GM19351 (cell line): ENCODE measurements around the gene DIDO1.

ENCODE experiments used
- ATAC-seq: cut with Tn5 transposase; IDR thresholded peaks from one replicate; pipeline ENCODE4 v1.9.1; 2021; ENCODE audit warnings: mild to moderate bottlenecking, moderate library complexity; ENCODE audit not compliant: unreplicated experiment

DIDO1 gene

DNA sequence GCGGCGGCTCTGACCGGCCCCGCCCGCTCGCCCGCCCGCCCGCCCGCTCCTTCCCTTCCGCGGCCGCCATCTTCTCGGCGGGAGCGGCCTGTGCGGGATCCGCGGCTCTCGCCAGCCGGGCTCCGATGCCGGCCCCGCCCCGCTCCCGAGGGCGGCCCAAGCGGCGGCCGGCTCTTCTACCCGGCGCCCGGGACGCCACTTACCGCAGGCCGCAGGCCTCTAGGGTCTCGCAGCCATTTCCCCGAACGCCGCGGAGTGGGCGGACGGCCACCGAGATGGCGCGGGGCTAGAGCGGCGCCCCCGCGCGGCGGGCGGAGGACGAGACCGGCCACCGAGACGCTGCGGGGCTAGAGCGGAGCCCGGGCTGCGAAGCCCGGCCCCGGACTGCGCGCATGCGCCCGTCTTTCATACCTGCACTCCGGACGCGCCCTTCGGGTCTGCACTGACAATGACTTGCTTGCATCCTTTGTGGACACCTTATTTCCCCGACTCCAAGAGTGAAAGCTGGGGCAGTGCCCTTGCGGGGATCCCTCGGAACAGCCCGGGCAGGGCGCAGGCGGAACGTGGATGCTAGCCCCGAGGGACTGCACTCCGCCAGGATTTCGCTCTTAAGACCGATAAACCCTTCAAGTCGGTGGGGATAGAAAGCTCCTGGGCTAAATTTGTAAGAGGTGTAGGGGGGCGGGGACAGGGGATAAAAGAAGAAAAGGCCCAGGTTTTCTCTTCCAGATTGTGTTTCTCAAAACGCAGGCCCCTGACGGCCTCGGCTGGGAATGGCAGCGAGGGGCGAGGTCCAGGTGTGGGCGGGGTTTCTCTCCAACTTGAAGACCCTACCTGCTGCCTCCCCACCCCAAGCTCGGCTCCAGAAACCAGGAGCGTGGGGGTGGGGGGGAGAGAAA, at the start of gene DIDO1:
TSS of gene DIDO1 (minus strand) at position 277 of the 899 bp plus-strand sequence.
- ATAC-seq: peak; percentile 72

DNA sequence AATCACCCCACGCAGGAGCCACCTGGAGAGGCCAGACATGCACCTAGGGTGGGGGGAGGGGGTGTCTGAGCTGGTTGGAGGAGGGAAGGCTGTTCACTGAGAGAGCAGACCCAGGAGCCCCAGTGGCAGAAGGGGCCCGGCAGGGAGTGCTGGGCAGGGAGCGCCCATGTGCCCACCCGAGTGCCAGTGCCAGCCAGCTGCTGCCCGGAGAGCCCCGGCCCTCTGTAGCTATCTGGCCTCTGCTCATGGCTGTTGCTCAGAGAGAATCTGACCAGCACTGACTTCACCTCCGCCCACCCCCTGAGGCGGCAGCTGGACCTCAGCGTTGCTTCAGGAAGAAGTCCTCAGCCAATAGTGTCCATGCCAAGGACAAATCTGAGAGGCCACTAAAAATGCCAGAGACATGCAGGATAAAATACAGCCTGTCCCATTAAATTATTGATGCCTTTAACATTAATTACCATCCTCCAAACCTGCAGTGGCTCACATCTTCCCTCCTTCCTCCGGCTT, 49.0 kb upstream of the DIDO1 start:
- no peak for ATAC-seq

DNA sequence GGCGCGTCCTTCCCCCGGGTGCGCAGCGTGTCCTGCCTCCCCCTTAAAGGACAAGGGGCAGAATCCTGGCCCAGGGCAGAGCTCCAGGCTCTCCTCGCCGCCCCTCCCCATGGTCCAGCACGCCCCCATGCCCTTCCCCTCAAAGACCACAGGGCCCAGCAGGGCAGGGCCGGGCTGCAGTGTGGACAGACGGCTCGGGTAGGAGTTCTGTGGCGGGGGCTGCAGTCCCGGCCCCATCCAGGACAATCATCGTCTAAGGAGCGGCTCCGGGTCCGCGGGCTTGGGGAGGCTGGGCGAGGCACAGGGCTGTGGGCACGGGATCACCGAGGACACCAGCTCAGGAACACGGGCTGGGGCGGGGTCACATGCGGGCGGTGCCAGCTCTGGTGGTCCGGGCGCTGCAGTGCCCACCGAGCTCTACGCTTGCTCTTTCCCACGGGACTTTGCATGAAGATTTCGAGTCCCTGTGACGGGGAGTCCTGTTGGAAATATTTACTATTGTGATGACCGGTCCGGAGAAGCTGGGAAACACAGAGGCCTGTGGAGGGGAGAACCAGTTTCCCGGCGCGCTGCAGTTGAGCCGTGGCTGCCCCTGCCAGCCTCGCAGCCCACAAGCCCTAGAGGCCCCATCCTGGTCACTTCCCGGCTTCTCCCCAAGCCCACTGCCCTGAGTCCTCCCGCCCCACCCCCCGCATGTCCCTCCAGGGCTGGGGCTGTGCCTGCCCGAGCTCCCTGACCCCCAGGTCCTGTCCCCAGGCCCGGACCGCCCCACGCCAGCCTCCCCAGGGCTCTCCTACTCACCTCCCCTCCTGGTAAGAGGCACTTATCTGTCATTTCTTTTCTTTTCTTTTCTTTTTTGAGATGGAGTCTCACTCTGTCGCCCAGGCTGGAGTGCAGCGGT, 46.8 kb upstream of the DIDO1 start:
- ATAC-seq: no peak

DNA sequence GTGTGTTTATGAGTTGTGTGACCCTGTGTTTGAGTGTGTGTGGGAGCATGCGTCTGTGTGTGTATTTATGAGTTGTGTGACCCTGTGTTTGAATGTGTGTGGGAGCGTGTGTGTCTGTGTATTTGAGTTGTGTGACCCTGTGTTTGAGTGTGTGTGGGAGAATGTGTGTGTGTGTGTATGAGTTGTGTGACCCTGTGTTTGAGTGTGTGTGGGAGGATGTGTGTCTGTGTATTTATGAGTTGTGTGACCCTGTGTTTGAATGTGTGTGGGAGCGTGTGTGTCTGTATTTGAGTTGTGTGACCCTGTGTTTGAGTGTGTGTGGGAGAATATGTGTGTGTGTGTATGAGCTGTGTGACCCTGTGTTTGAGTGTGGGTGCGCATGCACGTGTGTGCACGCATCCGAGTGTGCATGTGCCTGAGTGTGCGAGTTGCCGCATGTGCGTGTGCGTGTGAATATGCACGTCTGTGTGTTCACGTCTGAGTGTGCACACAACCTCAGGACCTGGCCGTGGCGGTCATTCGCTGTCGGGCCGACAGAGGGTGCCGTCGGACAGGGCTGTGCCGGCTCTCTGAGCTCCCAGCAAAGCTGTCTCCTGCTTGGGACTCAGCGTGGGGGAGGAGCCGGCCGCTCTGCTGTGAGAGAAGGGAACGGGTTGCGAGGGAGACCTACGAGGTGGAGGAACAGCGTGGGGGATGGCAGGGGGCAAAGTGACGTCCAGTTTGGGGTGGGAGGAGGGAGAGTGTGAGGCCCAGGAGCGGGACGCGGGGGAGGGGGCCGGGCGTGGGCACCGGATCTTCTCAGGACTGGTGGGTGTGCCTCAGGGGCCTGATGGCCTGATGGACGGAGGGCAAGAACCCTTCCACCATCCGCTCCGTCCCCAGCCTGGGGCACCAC, 45.9 kb upstream of the DIDO1 start:
- peak; percentile 79 for ATAC-seq

DNA sequence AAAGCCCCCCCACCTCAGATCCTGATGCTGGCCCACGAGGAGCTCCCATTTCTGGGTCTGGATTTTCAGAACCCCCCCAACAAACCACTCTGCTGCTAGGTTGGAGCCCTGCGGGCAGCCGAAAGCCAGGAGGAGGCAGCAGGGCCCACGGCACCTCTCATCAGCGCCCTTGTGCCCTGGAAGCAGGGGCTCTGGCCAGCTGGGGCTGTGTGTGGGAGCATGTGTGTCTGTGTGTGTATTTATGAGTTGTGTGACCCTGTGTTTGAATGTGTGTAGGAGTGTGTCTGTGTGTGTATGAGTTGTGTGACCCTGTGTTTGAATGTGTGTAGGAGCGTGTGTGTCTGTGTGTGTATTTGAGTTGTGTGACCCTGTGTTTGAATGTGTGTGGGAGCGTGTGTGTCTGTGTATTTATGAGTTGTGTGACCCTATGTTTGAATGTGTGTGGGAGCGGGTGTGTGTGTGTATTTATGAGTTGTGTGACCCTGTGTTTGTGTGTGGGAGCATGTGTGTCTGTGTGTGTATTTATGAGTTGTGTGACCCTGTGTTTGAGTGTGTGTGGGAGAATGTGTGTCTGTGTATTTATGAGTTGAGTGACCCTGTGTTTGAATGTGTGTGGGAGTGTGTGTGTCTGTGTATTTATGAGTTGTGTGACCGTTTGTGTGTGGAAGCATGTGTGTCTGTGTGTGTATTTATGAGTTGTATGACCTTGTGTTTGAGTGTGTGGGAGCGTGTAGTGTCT, 45.1 kb upstream of the DIDO1 start:
- ATAC-seq: no peak

DNA sequence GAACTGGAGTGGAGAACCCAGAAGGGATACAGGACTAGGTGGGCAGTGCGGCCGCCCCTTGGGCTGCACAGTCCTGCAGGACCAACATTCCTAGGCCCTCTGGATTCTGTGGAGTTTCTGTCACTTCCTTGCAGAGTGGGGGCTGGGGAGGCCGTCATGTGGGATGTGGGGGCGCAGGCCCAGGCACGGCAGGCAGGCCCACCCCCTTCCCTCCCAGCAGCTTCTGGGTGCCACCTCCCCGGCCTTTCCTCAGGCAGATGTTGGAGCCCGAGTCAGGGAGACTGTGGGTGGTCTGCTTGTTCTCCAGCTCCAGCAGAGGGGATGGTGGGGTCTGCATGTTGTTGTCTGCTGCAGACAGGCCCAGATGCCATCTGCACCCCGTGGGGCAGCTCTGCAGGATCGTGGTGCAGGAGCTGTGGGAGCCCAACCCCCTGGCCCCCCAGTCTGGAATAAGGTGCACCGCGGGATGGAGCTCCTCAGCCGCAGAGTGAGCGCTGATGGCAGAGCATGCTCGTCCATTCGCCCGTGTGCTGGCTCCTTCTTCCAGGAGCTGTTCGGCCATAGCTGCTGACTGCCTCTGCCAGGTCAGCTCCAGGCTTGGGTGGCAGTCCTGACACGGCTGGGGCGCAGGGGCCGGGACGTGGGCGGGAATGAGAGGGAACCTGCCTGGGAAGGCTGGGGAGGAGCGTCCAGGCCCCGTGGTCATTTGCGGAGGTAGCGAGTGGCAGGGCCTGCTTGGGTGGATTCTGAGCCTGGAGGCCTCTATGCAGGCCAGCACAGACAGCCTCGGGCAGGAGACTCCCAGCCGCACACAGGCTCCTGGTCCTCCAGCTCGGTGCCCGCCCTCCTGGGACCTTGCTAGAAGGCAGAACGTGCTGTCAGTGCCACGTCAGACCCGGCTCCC, 44.3 kb upstream of the DIDO1 start:
- no peak for ATAC-seq

DNA sequence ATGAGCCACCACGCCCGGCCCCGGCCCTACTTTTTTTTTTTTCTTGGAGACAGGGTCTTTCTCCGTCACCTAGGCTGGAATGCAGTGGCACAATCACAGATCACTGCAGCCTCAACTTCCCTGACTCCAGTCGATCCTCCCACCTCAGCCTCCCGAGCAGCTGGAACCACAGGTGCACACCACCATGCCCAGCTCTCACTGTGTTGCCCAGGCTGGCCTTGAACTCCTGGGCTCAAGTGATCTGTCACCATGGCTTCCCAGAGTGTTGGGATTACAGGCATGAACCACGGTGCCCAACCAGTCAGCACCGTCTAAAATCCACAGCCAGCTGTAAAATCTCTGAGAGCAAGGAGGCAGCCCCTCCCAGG, 43.6 kb upstream of the DIDO1 start:
- no peak for ATAC-seq

DNA sequence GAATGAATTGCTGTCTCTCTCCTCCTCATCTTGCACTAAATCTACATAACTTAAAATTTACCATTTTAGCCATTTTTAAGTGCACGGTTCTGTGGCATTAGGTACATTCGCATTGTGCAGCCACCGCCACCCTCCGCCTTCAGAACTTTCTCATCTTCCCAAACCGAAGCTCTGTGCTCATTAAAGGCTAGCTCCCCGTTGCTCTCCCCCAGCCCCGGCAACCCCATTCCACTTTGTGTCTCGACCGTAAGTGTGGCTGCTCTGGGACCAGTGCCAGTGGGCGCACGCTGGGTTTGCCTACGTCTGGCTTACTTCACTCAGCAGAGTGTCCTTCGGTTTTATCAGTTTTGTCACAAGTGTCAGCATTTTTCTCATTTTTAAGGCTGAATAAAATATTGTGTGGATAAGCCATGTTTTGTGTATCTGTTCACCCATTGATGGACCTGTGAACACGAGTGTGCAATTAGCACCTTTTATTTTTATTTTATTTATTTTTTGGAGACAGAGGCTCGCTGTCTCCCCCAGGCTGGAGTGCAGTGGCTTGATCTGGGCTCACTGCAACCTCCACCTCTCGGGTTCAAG, 43.0 kb upstream of the DIDO1 start:
- ATAC-seq: no peak

DNA sequence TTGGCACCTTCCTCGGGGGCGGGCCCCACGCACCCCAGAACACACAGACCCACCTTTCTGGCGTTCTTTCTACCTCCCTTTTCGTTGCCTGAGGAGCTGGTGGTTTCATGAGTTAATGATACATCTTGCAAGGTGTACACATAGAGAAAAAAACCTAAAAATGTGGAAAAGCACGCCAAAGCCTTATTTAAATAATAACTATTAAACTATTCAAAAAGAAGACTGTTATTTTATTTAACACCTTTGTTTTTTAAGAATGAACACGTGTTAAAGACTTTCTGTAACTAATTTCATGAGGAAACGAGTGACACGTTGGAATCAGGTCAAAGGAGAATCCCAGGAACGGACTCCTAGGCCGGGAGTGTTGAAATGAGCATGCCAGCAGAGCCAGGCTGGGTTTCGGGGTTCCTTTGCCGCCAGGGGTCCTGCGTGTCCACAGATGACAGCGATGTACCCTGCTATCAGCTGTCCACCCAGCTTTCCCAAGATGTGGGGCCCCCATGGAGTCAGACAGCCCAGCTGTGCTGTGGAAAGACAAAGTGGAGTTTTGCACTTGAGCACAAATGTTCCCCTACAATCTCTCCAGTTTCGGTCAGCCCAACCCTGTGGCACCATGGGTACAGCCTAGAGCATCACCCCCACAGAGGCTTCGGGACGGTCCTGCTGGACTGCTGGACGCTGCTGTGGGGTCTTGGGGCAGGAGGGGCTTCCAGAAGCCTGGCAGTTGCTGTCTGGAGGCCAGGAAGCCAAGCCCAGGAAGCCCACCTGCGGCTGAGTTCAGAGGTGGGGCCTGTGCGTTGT, 42.3 kb upstream of the DIDO1 start:
- no peak for ATAC-seq

DNA sequence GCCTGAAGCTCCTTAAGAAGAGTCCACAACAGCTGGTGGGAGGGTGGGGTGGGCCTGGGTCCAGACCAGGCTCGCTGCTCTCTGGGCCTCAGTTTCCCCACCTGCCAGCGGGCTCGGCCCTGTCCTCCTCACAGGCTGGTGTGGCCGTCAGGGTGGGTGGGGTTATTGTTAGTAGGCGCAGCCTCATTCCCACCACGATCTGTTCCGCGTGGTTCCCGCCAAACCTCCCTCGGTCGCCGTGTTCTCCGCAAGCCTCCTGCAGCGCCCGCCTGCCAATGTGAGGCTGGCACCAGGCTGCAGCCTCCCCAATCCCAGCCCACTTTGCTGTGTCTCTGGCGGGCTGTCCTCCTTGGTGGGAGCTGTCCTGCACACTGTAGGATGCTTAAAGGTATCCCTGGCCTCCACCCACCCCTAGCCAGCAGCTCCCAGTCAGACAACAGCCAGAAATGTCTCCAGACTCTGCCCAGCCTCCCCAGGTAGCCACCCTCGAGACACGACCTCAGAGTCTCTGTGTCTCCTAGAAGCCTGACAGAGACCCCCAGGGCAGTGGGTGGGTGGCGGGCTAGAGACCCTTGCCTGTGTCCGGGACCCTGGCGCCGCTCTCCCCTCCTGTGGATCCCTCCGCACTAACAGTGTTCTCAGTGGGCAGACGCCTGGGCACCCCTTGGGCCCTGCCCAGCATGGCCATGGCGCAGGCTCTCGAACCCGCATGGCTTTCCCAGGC, 41.5 kb upstream of the DIDO1 start:
- no peak for ATAC-seq

DNA sequence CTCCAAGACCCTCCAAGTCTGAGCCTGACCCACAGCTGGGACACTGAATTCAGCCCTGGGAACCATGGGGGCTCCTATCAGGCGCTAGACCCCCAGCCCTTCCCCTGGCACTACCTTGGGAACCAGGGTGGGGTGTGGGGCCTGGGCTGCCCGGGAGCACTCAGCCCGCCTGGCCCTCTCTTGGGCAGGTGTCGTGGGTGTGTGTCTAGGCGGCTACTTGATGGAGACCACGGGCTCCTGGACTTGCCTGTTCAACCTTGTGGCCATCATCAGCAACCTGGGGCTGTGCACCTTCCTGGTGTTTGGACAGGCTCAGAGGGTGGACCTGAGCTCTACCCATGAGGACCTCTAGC, 40.8 kb upstream of the DIDO1 start:
- no peak for ATAC-seq

DNA sequence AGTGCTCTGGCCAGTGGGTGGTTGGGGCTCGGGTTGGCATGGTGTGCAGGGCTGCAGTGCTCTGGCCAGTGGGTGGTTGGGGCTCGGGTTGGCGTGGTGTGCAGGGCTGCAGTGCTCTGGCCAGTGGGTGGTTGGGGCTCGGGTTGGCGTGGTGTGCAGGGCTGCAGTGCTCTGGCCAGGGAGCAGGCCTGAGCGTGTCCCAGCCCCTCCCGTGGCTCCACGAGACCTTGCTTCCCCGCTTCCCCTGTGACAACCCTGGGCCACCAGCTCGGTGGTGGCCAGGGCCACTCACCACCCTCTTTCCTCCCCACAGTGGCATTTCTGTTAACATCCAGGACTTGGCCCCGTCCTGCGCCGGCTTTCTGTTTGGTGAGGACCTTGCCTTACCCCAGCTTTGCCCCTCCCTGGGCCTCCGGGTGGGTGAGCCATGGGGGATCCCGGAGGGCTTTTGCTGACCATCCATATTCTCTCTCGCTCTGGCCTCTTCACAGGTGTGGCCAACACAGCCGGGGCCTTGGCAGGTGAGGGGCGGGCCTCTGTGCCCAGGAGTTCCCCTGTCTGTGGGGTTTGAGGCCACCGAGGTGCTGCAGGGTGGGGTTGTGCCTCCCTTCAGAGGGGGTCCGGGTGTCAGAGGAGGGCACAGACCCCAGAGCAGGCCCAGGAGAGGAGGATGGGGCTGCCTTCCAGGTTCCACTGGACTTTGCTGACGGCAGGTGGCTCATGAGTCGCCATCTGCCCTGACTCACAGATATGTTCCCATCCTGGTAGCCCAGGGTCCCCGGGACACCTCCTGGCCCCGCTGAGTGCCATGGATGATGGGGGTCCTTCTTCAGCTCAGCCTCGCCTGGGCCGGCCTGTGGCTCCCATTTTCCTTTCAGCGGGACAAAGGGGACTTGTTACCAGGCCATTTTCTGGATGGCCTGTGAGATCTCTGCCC, 40.2 kb upstream of the DIDO1 start:
- ATAC-seq: no peak

DNA sequence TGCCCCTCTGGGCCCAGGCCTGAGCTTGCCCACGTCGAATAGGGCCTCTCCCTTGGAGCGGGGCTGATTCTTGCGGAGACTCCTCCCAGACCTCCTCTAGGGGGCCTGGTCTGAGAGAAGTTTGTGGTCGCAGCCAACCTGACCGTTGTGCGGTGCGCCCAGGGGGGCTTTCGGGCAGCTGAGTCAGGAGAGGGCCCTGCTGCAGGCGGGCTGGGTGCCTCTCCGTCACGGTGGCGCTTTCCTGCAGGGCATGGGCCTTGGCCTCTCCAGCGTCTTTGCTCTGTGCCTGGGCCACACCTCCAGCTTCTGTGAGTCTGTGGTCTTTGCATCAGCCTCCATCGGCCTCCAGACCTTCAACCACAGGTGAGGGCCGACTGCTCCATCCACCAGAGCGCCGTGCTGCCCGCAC, 39.1 kb upstream of the DIDO1 start:
- ATAC-seq: no peak

DNA sequence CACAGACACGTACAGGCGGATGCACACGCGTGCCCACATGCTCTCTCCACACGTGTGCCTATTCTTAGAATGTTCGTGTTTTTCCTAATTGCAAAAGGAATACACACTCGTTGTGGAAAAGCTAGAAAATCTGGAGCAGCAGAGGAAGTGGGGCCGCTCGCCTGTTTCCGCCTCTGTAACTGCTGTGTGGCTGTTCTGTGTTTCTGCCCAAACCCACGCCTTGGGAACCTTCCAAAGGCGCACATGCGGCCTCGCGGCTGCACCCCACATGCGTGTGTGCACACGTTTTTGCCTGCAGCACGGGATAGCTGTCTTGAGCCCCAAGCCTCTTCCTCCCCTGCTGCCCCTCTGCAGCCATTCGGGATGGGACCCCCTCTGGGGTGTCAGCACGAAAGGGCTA, 38.4 kb upstream of the DIDO1 start:
- ATAC-seq: no peak

DNA sequence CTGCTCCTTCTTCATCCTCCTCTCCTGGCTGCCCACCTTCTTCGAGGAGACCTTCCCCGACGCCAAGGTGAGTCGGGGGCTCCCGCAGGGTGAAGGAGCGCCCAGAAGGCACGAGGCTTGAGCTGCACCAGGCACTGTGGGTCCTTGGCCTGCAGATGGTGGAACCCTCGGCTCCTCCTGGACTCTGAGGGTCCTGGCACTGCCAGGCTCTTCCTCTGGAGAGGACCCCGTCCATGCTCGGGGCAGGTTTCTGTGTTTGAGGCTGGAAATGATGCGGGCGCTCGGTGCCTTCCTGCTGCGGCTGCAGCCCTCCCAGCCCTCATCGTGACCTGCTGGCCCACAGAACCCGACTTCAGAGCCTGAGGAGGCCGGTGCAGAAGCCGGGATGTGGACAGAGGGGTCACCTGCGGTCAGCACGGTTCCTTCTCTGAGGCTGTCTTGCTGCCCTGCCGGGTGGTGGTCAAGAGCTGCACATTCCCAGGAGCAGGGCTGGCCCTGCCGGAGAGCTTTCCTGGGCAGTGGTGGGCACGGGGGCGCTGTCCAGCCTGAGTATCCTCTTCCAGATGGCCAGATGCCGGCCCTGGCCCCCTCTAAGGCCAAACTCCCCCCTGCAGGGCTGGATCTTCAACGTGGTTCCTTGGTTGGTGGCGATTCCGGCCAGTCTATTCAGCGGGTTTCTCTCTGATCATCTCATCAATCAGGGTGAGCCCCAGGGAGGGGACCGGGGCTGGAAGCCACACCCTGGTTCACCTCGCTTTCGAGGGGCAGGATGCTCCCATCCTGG, 37.5 kb upstream of the DIDO1 start:
- no peak for ATAC-seq
